ENCODE measurements around the gene ADAMTS3. TPM values are rescaled to one million over a fixed set of nuclear protein-coding genes. Genes with fewer than 3 reads are reported as not detected.

ADAMTS3 gene
- polyA plus RNA-seq, 2 of the 4 experiments (the other 2 are of a cell fraction), result 0.03 TPM; not detected in 1

DNA sequence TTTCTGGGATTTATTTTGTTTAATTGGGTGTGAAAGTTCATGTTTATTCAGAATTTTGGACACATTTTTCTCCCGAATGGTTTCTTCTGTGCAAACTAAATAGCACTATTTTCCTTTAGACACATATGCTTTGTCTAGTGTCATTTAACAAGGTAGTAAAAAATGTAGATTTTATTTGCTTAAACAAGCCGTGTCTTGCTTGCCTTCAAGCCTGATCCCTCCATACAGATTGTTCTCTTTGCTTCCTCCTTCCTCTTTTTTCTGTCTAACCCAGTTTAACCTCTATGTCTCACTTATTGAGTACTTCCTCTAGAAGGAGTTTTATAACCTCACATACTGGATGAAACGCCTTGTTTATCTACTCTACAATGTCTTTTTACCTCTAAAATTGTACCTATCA is 325.4 kb downstream of the ADAMTS3 start:
- POLR2A ChIA-PET, result no interaction called here
- ATAC-seq, result no peak

DNA sequence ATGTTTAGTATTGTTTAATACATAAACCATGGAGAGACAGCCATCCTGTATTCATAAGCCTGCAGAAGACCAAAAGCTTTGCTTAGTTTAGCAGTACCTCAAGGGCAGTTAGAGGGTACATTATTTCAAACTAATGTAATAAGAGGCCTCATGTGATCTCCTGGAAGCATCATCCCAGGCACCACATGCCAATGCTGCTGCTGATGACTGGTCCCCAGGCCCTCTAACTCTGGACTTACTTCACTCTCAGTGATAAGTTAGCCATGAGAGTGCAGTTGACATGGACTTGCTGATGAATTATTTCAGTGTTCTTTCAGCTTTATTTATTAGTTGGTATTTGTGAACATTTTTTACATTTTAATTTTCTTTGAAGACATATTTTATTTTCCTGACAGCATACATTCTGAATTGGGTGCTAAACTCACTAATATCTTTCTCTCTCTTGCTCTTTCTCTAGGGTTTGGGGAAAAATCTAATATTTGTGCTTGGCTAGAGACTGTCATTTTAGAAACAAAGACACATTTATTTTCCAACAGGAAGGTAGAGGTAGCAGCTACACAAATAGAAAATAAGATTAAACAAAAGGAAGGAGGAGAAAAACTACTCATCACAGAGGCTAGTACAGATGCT is 329.4 kb downstream of the ADAMTS3 start:
- TF ChIP-seq CBX8 (IDR thresholded peaks at IDR 0.05), result no peak
- no peak for TF ChIP-seq MAZ (IDR thresholded peaks at IDR 0.05; ENCODE audit: borderline replicate concordance, low read depth, low read length)
- no peak for TF ChIP-seq CEBPB (IDR thresholded peaks at IDR 0.05)
- TF ChIP-seq NPAS2 (CRISPR knock-in tag; IDR thresholded peaks at IDR 0.05; ENCODE audit: borderline replicate concordance), result no peak
- no peak for TF ChIP-seq NR3C1 (IDR thresholded peaks at IDR 0.05)
- TF ChIP-seq, protein P1, sequence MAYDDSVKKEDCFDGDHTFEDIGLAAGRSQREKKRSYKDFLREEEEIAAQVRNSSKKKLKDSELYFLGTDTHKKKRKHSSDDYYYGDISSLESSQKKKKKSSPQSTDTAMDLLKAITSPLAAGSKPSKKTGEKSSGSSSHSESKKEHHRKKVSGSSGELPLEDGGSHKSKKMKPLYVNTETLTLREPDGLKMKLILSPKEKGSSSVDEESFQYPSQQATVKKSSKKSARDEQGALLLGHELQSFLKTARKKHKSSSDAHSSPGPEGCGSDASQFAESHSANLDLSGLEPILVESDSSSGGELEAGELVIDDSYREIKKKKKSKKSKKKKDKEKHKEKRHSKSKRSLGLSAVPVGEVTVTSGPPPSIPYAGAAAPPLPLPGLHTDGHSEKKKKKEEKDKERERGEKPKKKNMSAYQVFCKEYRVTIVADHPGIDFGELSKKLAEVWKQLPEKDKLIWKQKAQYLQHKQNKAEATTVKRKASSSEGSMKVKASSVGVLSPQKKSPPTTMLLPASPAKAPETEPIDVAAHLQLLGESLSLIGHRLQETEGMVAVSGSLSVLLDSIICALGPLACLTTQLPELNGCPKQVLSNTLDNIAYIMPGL (CRISPR knock-in tag; IDR thresholded peaks at IDR 0.05; ENCODE audit: borderline replicate concordance), result no peak
- no peak for TF ChIP-seq SMC3 (IDR thresholded peaks at IDR 0.05)
- TF ChIP-seq ESRRA (IDR thresholded peaks at IDR 0.05; ENCODE audit: borderline replicate concordance, low read length), result no peak
- Histone ChIP-seq H3K4me3 (no peak overlapping the region), H3K27ac (no peak overlapping the region), H3K9me3 (no peaks in the 10 kb centered on the region), H3K4me2 (no peak overlapping the region), H3K4me1 (no peaks in the 10 kb centered on the region)
- FAIRE-seq, result no peak
- ChIA-PET POLR2A (no interaction called here), CTCF (no interaction called here)
- DNase-seq (ENCODE audit: low read depth in 1 of 2, low spot score in 1 of 2), result no peak
- no peak for ATAC-seq

More for the DNA sequence above, 325.4 kb downstream of the ADAMTS3 start:
- H3K27ac ChIP-seq, result no peak overlapping the region
- H3K4me1 ChIP-seq, result no peaks in the 10 kb centered on the region
- WGBS (ENCODE audit: missing lambda C conversion rate), result 5% methylated on average over 3 of the region's 3 CpGs
- DNase-seq (ENCODE audit: low read depth in 1 of 2, low spot score in 1 of 2) (no peak), FAIRE-seq (no peak)
- TF ChIP-seq, protein P2, sequence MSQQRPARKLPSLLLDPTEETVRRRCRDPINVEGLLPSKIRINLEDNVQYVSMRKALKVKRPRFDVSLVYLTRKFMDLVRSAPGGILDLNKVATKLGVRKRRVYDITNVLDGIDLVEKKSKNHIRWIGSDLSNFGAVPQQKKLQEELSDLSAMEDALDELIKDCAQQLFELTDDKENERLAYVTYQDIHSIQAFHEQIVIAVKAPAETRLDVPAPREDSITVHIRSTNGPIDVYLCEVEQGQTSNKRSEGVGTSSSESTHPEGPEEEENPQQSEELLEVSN (IDR thresholded peaks at IDR 0.05; ENCODE audit: borderline replicate concordance, low read depth), result no peak
- TF ChIP-seq FOSB (CRISPR knock-in tag; IDR thresholded peaks at IDR 0.05) (no peak), HOXB5 (CRISPR knock-in tag; IDR thresholded peaks at IDR 0.05) (no peak), EP300 (IDR thresholded peaks at IDR 0.05) (no peak), RNF2 (IDR thresholded peaks at IDR 0.05; ENCODE audit: borderline replicate concordance, low read depth) (no peak), CEBPB (IDR thresholded peaks at IDR 0.05) (no peak), SMC3 (IDR thresholded peaks at IDR 0.05) (no peak), CHD4 (IDR thresholded peaks at IDR 0.05; ENCODE audit: borderline replicate concordance) (no peak), NR3C1 (IDR thresholded peaks at IDR 0.05) (no peak)
- TF ChIP-seq, protein P3, sequence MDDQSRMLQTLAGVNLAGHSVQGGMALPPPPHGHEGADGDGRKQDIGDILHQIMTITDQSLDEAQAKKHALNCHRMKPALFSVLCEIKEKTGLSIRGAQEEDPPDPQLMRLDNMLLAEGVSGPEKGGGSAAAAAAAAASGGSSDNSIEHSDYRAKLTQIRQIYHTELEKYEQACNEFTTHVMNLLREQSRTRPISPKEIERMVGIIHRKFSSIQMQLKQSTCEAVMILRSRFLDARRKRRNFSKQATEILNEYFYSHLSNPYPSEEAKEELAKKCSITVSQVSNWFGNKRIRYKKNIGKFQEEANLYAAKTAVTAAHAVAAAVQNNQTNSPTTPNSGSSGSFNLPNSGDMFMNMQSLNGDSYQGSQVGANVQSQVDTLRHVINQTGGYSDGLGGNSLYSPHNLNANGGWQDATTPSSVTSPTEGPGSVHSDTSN (IDR thresholded peaks at IDR 0.05), result no peak
- TF ChIP-seq, protein P4, sequence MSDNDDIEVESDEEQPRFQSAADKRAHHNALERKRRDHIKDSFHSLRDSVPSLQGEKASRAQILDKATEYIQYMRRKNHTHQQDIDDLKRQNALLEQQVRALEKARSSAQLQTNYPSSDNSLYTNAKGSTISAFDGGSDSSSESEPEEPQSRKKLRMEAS (IDR thresholded peaks at IDR 0.05), result no peak
- H3K4me3 ChIP-seq, result no peak overlapping the region
- H3K9me3 ChIP-seq, result no peaks in the 10 kb centered on the region
- CTCF ChIA-PET, result no interaction called here
- no peak overlapping the region for H3K4me2 ChIP-seq
